AG10803 (cell line): ENCODE results near the gene DNAJC30.
"Not testable (repeated sequence)": the region's sequence is repeated elsewhere in the genome, so short reads cannot be mapped to it uniquely, and the experiment has no call there.

Experiments used
- DNase-seq: peaks from one replicate; pipeline ENCODE4 v3.0.0; 2010; ENCODE audit warnings: low read depth
- H3K4me3 ChIP-seq: 2 replicates; pipeline ENCODE4 v1.5.1; 2011; ENCODE audit warnings: mild to moderate bottlenecking, low read length, control low read depth
- CTCF ChIP-seq: conservative IDR thresholded peaks from 2 replicates; pipeline ENCODE4 v1.5.1; 2011; ENCODE audit warnings: mild to moderate bottlenecking, low read length, control low read depth, inconsistent platforms

The DNAJC30 gene

GRCh38 chr7:73722785-73723184, 39.5 kb upstream of the DNAJC30 start:
- no peak for DNase-seq
- TF ChIP-seq CTCF, result no peak
- H3K4me3 ChIP-seq, result no peak overlapping the region

GRCh38 chr7:73722182-73722581, 38.9 kb upstream of the DNAJC30 start:
- not testable (repeated sequence) for DNase-seq, H3K4me3 ChIP-seq

GRCh38 chr7:73721377-73721817, 38.1 kb upstream of the DNAJC30 start:
- DNase-seq, result no peak
- TF ChIP-seq CTCF, result no peak
- no peak overlapping the region for H3K4me3 ChIP-seq

GRCh38 chr7:73720443-73720842, 37.2 kb upstream of the DNAJC30 start:
- H3K4me3 ChIP-seq, DNase-seq: not testable (repeated sequence)

GRCh38 chr7:73719806-73720169, 36.5 kb upstream of the DNAJC30 start:
- TF ChIP-seq CTCF, result no peak
- peak overlapping the region; percentile 66 for H3K4me3 ChIP-seq
- DNase-seq, result no peak

- peak within 1 kb of the TSS; percentile 74 for H3K4me3 ChIP-seq
- DNase-seq, result peak; percentile 60
- TF ChIP-seq CTCF, result no peak
These were observed 35.9 kb upstream of the DNAJC30 start, which contains the start of gene STX1A for GRCh38 chr7:73718905-73719805. TSS of gene STX1A (minus strand) at chr7:73719669. CDS start at chr7:73719631, 38 bp downstream.

GRCh38 chr7:73718438-73718881, 35.2 kb upstream of the DNAJC30 start:
- peak overlapping the region; percentile 74 for H3K4me3 ChIP-seq
- no peak for TF ChIP-seq CTCF
- DNase-seq, result no peak

- peak; percentile 77 for DNase-seq
- peak overlapping the region; percentile 74 for H3K4me3 ChIP-seq
- TF ChIP-seq CTCF, result no peak
These were observed 34.7 kb upstream of the DNAJC30 start for GRCh38 chr7:73717991-73718405.
